ENCODE data around the gene MAGI2. TPM values are rescaled to one million over a fixed set of nuclear protein-coding genes. Genes with fewer than 3 reads are reported as not detected.

The MAGI2 gene
- total RNA-seq, 1 experiment from 2014 or later, result 0.52 TPM

DNA sequence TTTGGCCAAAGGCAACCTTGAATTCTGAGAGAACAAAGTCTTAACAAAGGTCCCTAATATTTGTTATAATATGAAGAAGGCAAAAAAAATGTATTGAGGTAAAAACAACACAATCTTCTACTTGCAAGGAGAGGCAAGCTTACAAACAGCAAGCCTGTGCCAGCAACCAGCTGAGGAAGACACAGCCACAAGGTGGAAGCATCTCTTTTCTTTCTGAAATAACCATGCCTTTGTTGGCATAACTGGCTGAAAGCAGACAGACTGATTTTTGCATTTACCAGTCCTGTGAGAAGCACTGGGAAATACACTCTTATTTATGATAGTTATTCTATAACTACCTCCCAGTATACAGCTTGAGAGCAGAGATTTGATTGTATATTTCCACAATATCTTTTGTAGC, 1362.9 kb downstream of the MAGI2 start:
- BruUV-seq (replicated peaks), result no TSS peak
- H3K27me3 Mint-ChIP-seq (ENCODE audit: unreplicated experiment), result peaks cover 12% of the 10 kb centered on the region
- intact Hi-C loops (cut with micrococcal nuclease; ENCODE audit: unreplicated experiment), result no loop called here
- H3K4me1 Mint-ChIP-seq (ENCODE audit: low read depth, unreplicated experiment), result no peaks in the 10 kb centered on the region
- CTCF ChIA-PET, result no interaction called here
- TF ChIP-seq, protein P1, sequence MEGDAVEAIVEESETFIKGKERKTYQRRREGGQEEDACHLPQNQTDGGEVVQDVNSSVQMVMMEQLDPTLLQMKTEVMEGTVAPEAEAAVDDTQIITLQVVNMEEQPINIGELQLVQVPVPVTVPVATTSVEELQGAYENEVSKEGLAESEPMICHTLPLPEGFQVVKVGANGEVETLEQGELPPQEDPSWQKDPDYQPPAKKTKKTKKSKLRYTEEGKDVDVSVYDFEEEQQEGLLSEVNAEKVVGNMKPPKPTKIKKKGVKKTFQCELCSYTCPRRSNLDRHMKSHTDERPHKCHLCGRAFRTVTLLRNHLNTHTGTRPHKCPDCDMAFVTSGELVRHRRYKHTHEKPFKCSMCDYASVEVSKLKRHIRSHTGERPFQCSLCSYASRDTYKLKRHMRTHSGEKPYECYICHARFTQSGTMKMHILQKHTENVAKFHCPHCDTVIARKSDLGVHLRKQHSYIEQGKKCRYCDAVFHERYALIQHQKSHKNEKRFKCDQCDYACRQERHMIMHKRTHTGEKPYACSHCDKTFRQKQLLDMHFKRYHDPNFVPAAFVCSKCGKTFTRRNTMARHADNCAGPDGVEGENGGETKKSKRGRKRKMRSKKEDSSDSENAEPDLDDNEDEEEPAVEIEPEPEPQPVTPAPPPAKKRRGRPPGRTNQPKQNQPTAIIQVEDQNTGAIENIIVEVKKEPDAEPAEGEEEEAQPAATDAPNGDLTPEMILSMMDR (IDR thresholded peaks at IDR 0.05; ENCODE audit: unreplicated experiment), result no peak
- H3K9me3 Mint-ChIP-seq (ENCODE audit: low read depth, unreplicated experiment), result no peaks in the 10 kb centered on the region
- no peak overlapping the region for H3K4me3 Mint-ChIP-seq (ENCODE audit: low read depth, unreplicated experiment)
- H3K27ac Mint-ChIP-seq (ENCODE audit: unreplicated experiment), result no peak overlapping the region
- H3K36me3 Mint-ChIP-seq (ENCODE audit: insufficient read depth, unreplicated experiment), result no peaks in the 10 kb centered on the region
- DNase-seq, result no peak

DNA sequence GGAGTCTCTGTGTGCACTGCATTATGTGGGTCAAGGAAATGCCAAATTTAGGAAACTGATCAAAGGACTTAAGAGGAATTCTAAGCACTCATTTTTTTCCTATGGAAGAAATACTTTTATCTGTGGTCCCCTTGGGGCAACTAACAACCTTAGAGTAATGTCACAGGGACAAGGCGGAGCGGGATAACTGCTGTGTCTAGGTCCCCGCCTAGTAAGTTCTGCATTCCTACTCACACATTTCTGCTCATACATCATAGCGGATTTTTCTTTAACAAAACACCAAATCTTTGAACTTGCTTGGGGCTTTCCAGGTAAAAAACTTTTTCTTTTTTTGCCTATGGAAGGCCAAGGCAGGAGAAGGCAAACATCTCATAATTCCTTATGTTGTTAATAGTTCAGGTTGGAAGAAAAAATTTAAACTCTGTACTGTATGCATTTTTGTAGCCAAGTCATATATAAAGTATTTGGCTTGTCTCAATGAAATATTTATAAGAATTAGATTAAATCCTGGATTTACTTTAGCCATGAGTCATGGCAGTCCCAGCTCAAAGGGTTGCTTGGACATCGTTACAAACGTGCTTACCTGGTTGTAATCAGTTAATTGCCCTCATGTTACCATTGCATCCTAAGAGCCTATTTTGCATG, 1369.9 kb downstream of the MAGI2 start:
- BruUV-seq (replicated peaks), result no TSS peak
- TF ChIP-seq, protein P1 (IDR thresholded peaks at IDR 0.05; ENCODE audit: unreplicated experiment), result no peak
- Mint-ChIP-seq H3K27ac (ENCODE audit: unreplicated experiment) (no peak overlapping the region), H3K9me3 (ENCODE audit: low read depth, unreplicated experiment) (no peaks in the 10 kb centered on the region), H3K36me3 (ENCODE audit: insufficient read depth, unreplicated experiment) (no peaks in the 10 kb centered on the region), H3K4me1 (ENCODE audit: low read depth, unreplicated experiment) (no peaks in the 10 kb centered on the region), H3K27me3 (ENCODE audit: unreplicated experiment) (no peaks in the 10 kb centered on the region), H3K4me3 (ENCODE audit: low read depth, unreplicated experiment) (no peak overlapping the region)
- CTCF ChIA-PET, result no interaction called here
- intact Hi-C loops (cut with micrococcal nuclease; ENCODE audit: unreplicated experiment), result no loop called here
- DNase-seq, result no peak

DNA sequence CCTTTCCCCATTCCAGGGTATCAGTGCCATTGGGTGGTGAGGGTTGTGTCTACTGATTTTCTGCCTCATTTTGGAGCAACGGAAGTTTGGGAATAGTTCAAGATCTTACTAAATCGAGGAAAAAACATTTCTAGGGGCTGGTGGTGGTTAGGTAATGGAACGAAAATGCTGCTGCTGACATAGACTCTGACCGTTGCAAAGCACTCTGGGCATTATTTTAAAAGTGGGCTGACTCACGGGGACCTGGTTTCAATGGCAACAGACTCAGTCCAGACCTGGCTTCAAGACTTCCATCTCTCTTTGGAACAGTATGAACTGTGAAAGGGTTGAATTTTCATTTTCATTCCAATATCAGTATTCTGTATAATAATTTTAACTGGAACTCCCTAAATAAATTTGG, 1370.9 kb downstream of the MAGI2 start:
- H3K27ac Mint-ChIP-seq (ENCODE audit: unreplicated experiment), result no peak overlapping the region
- H3K27me3 Mint-ChIP-seq (ENCODE audit: unreplicated experiment), result no peaks in the 10 kb centered on the region
- no peak overlapping the region for H3K4me3 Mint-ChIP-seq (ENCODE audit: low read depth, unreplicated experiment)
- no peaks in the 10 kb centered on the region for H3K36me3 Mint-ChIP-seq (ENCODE audit: insufficient read depth, unreplicated experiment)
- TF ChIP-seq, protein P1 (IDR thresholded peaks at IDR 0.05; ENCODE audit: unreplicated experiment), result no peak
- H3K4me1 Mint-ChIP-seq (ENCODE audit: low read depth, unreplicated experiment), result no peaks in the 10 kb centered on the region
- intact Hi-C loops (cut with micrococcal nuclease; ENCODE audit: unreplicated experiment), result no loop called here
- H3K9me3 Mint-ChIP-seq (ENCODE audit: low read depth, unreplicated experiment), result no peaks in the 10 kb centered on the region
- CTCF ChIA-PET, result no interaction called here
- BruUV-seq (replicated peaks), result no TSS peak
- DNase-seq, result no peak

DNA sequence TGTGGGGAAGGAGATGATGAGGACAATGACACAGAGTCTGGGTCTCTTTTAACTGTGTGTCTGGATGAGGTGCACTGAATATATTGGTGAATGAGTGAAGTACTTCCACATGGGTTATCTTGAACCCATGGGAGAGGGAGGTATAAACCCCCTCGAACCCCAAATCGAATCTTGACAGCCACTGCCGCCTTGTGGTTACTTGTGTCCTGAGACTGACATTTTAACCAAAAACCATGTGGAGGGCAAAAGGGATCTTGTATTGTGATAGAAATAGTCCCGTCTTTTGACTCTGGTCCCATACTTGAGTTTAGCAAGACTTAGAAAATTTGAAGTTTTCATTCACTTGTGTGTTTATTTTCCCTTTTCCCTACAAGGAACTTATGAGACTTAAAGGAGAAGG, 1371.6 kb downstream of the MAGI2 start:
- no peaks in the 10 kb centered on the region for H3K4me1 Mint-ChIP-seq (ENCODE audit: low read depth, unreplicated experiment)
- H3K27me3 Mint-ChIP-seq (ENCODE audit: unreplicated experiment), result no peaks in the 10 kb centered on the region
- intact Hi-C loops (cut with micrococcal nuclease; ENCODE audit: unreplicated experiment), result no loop called here
- CTCF ChIA-PET, result no interaction called here
- no peaks in the 10 kb centered on the region for H3K36me3 Mint-ChIP-seq (ENCODE audit: insufficient read depth, unreplicated experiment)
- TF ChIP-seq, protein P1 (IDR thresholded peaks at IDR 0.05; ENCODE audit: unreplicated experiment), result no peak
- no peaks in the 10 kb centered on the region for H3K9me3 Mint-ChIP-seq (ENCODE audit: low read depth, unreplicated experiment)
- H3K27ac Mint-ChIP-seq (ENCODE audit: unreplicated experiment), result no peak overlapping the region
- no peak overlapping the region for H3K4me3 Mint-ChIP-seq (ENCODE audit: low read depth, unreplicated experiment)
- DNase-seq, result no peak
- BruUV-seq (replicated peaks), result no TSS peak
